Measurements from ENCODE around the gene HBM. TPM values are rescaled to one million over a fixed set of nuclear protein-coding genes. Genes with fewer than 3 reads are reported as not detected.
"Not testable (repeated sequence)": the region's sequence is repeated elsewhere in the genome, so short reads cannot be mapped to it uniquely, and the experiment has no call there.

The HBM gene
- total and polyA plus RNA-seq, 4 donors = 0.28 to 2,893 TPM; not detected in 2

DNA sequence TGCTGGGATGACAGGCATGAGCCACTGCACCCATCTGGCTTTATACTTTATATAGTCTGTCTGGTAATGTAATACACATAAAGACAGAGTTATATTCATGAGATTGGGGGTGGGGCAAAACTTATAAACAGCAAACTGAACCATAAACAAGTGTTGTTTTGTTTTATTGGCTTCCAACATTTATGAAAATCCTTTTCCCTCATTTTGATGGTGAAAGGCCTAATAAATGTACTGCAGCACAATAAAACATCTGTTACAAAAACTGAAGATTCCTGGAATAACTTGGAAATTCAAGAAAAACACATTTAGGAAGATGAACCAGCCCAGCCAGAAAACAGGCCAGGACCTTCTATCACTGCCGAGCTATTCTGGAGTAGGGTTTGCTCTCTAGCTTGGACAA, 43.4 kb upstream of the HBM start:
- TF ChIP-seq RXRA (IDR thresholded peaks at IDR 0.05) (no peak), TAF1 (conservative IDR thresholded peaks at IDR 0.05) (no peak), SP1 (IDR thresholded peaks at IDR 0.05) (no peak), HNF4A (conservative IDR thresholded peaks at IDR 0.05) (no peak), JUND (IDR thresholded peaks at IDR 0.05) (no peak), FOXA1 (IDR thresholded peaks at IDR 0.05) (no peak), NR2F2 (IDR thresholded peaks at IDR 0.05) (no peak), RAD21 (IDR thresholded peaks at IDR 0.05) (no peak), HNF4G (IDR thresholded peaks at IDR 0.05) (no peak), GABPA (IDR thresholded peaks at IDR 0.05 in 1 of 2, conservative IDR thresholded peaks at IDR 0.05 in 1 of 2) (no peak), FOXA2 (IDR thresholded peaks at IDR 0.05) (no peak)
- TF ChIP-seq, protein P1, sequence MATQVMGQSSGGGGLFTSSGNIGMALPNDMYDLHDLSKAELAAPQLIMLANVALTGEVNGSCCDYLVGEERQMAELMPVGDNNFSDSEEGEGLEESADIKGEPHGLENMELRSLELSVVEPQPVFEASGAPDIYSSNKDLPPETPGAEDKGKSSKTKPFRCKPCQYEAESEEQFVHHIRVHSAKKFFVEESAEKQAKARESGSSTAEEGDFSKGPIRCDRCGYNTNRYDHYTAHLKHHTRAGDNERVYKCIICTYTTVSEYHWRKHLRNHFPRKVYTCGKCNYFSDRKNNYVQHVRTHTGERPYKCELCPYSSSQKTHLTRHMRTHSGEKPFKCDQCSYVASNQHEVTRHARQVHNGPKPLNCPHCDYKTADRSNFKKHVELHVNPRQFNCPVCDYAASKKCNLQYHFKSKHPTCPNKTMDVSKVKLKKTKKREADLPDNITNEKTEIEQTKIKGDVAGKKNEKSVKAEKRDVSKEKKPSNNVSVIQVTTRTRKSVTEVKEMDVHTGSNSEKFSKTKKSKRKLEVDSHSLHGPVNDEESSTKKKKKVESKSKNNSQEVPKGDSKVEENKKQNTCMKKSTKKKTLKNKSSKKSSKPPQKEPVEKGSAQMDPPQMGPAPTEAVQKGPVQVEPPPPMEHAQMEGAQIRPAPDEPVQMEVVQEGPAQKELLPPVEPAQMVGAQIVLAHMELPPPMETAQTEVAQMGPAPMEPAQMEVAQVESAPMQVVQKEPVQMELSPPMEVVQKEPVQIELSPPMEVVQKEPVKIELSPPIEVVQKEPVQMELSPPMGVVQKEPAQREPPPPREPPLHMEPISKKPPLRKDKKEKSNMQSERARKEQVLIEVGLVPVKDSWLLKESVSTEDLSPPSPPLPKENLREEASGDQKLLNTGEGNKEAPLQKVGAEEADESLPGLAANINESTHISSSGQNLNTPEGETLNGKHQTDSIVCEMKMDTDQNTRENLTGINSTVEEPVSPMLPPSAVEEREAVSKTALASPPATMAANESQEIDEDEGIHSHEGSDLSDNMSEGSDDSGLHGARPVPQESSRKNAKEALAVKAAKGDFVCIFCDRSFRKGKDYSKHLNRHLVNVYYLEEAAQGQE (IDR thresholded peaks at IDR 0.05) = no peak
- TF ChIP-seq, protein P2, sequence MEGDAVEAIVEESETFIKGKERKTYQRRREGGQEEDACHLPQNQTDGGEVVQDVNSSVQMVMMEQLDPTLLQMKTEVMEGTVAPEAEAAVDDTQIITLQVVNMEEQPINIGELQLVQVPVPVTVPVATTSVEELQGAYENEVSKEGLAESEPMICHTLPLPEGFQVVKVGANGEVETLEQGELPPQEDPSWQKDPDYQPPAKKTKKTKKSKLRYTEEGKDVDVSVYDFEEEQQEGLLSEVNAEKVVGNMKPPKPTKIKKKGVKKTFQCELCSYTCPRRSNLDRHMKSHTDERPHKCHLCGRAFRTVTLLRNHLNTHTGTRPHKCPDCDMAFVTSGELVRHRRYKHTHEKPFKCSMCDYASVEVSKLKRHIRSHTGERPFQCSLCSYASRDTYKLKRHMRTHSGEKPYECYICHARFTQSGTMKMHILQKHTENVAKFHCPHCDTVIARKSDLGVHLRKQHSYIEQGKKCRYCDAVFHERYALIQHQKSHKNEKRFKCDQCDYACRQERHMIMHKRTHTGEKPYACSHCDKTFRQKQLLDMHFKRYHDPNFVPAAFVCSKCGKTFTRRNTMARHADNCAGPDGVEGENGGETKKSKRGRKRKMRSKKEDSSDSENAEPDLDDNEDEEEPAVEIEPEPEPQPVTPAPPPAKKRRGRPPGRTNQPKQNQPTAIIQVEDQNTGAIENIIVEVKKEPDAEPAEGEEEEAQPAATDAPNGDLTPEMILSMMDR (IDR thresholded peaks at IDR 0.05; ENCODE audit: low read depth, low read length, missing input control) = no peak
- TF ChIP-seq, protein P3, sequence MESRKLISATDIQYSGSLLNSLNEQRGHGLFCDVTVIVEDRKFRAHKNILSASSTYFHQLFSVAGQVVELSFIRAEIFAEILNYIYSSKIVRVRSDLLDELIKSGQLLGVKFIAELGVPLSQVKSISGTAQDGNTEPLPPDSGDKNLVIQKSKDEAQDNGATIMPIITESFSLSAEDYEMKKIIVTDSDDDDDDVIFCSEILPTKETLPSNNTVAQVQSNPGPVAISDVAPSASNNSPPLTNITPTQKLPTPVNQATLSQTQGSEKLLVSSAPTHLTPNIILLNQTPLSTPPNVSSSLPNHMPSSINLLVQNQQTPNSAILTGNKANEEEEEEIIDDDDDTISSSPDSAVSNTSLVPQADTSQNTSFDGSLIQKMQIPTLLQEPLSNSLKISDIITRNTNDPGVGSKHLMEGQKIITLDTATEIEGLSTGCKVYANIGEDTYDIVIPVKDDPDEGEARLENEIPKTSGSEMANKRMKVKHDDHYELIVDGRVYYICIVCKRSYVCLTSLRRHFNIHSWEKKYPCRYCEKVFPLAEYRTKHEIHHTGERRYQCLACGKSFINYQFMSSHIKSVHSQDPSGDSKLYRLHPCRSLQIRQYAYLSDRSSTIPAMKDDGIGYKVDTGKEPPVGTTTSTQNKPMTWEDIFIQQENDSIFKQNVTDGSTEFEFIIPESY (IDR thresholded peaks at IDR 0.05) = no peak
- H3K36me3 ChIP-seq (ENCODE audit: control insufficient read depth in 4 of 4, insufficient read depth in 3 of 4, low read depth in 1 of 4, low read length in 3 of 4) = peaks cover 1 to 3% (median 3%) of the 10 kb centered on the region in 4 donors
- H3K27me3 ChIP-seq (ENCODE audit: control insufficient read depth in 4 of 4, insufficient read depth in 4 of 4, low read length in 3 of 4) = no peaks in the 10 kb centered on the region
- DNase-seq (ENCODE audit: low spot score) = no peak
- H3K4me3 ChIP-seq (ENCODE audit: low read depth in 1 of 3, low read length in 3 of 3) = no peak overlapping the region
- no peaks in the 10 kb centered on the region for H3K4me1 ChIP-seq (ENCODE audit: control insufficient read depth in 4 of 4, insufficient read depth in 4 of 4, low read length in 3 of 4)
- 100% methylated on average over 1 of the region's 1 CpG for WGBS
- H3K9me3 ChIP-seq (ENCODE audit: control insufficient read depth in 4 of 4, low read length in 3 of 4) = no peaks in the 10 kb centered on the region
- no peak overlapping the region for H3K27ac ChIP-seq (ENCODE audit: low read depth in 1 of 2, low read length in 2 of 2)
- H3K9ac ChIP-seq (ENCODE audit: low read depth in 1 of 2, low read length in 2 of 2) = no peak overlapping the region

GRCh38 chr16:123558-124350, 42.0 kb upstream of the HBM start:
- H3K9me3 ChIP-seq (ENCODE audit: control insufficient read depth in 4 of 4, low read length in 3 of 4); H3K4me1 ChIP-seq (ENCODE audit: control insufficient read depth in 4 of 4, insufficient read depth in 4 of 4, low read length in 3 of 4); H3K27me3 ChIP-seq (ENCODE audit: control insufficient read depth in 4 of 4, insufficient read depth in 4 of 4, low read length in 3 of 4); H3K36me3 ChIP-seq (ENCODE audit: control insufficient read depth in 4 of 4, insufficient read depth in 3 of 4, low read depth in 1 of 4, low read length in 3 of 4); H3K27ac ChIP-seq (ENCODE audit: low read depth in 1 of 2, low read length in 2 of 2); DNase-seq (ENCODE audit: low spot score); H3K4me3 ChIP-seq (ENCODE audit: low read depth in 1 of 3, low read length in 3 of 3); H3K9ac ChIP-seq (ENCODE audit: low read depth in 1 of 2, low read length in 2 of 2): not testable (repeated sequence)
- 88% methylated on average over 19 of the region's 19 CpGs for WGBS

Measured in liver (tissue), 9 donors.